Measurements from ENCODE around the gene ABCD1. TPM values are rescaled to one million over a fixed set of nuclear protein-coding genes. Genes with fewer than 3 reads are reported as not detected.
"Not testable (repeated sequence)": the region's sequence is repeated elsewhere in the genome, so short reads cannot be mapped to it uniquely, and the experiment has no call there.

ABCD1 gene
- polyA plus RNA-seq, 2 of the 4 experiments (the other 2 are of a cell fraction): 1.7 to 3.8 TPM

GRCh38 chrX:153741446-153741845 is 16.8 kb downstream of the ABCD1 start:
- ATAC-seq: no peak

GRCh38 chrX:153742111-153742510 is 17.5 kb downstream of the ABCD1 start:
- 91% methylated on average over 6 of the region's 14 CpGs for WGBS (ENCODE audit: missing lambda C conversion rate)
- H3K4me2 ChIP-seq; DNase-seq (ENCODE audit: low read depth in 1 of 2, low spot score in 1 of 2); H3K4me1 ChIP-seq; H3K4me3 ChIP-seq; H3K9me3 ChIP-seq; CTCF ChIA-PET; FAIRE-seq; ATAC-seq; POLR2A ChIA-PET; H3K27ac ChIP-seq: not testable (repeated sequence)

More at GRCh38 chrX:153741446-153741845, 16.8 kb downstream of the ABCD1 start:
- 86% methylated on average over 5 of the region's 14 CpGs for WGBS (ENCODE audit: missing lambda C conversion rate)
- Histone ChIP-seq H3K4me3 (no peak overlapping the region), H3K4me2 (no peak overlapping the region), H3K9me3 (no peaks in the 10 kb centered on the region), H3K4me1 (no peaks in the 10 kb centered on the region), H3K27ac (no peak overlapping the region)
- ChIA-PET POLR2A (no interaction called here), CTCF (no interaction called here)
- DNase-seq (ENCODE audit: low read depth in 1 of 2, low spot score in 1 of 2) (no peak), FAIRE-seq (no peak)
- TF ChIP-seq ZSCAN20 (CRISPR knock-in tag; IDR thresholded peaks at IDR 0.05): no peak
- TF ChIP-seq EHMT2 (IDR thresholded peaks at IDR 0.05; ENCODE audit: low read depth): no peak
- TF ChIP-seq FOXS1 (CRISPR knock-in tag; IDR thresholded peaks at IDR 0.05): no peak
- no peak for TF ChIP-seq RNF2 (IDR thresholded peaks at IDR 0.05; ENCODE audit: borderline replicate concordance, low read depth)
- no peak for TF ChIP-seq MYC (IDR thresholded peaks at IDR 0.05; ENCODE audit: borderline replicate concordance, low read length)
- no peak for TF ChIP-seq EP300 (IDR thresholded peaks at IDR 0.05)
- no peak for TF ChIP-seq HMGXB4 (CRISPR knock-in tag; IDR thresholded peaks at IDR 0.05; ENCODE audit: borderline replicate concordance)
- TF ChIP-seq, protein P1, sequence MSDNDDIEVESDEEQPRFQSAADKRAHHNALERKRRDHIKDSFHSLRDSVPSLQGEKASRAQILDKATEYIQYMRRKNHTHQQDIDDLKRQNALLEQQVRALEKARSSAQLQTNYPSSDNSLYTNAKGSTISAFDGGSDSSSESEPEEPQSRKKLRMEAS (IDR thresholded peaks at IDR 0.05): no peak
- no peak for TF ChIP-seq HEYL (CRISPR knock-in tag; IDR thresholded peaks at IDR 0.05)
- TF ChIP-seq TP53 (CRISPR knock-in tag; IDR thresholded peaks at IDR 0.05): no peak
- TF ChIP-seq E2F6 (IDR thresholded peaks at IDR 0.05; ENCODE audit: borderline replicate concordance, low read depth): no peak
- TF ChIP-seq CBX8 (IDR thresholded peaks at IDR 0.05): no peak

GRCh38 chrX:153742796-153743467 is 18.3 kb downstream of the ABCD1 start:
- H3K9me3 ChIP-seq; POLR2A ChIA-PET; DNase-seq (ENCODE audit: low read depth in 1 of 2, low spot score in 1 of 2); H3K4me3 ChIP-seq; CTCF ChIA-PET; FAIRE-seq; H3K4me1 ChIP-seq; ATAC-seq; H3K27ac ChIP-seq; H3K4me2 ChIP-seq: not testable (repeated sequence)
- 90% methylated on average over 9 of the region's 32 CpGs for WGBS (ENCODE audit: missing lambda C conversion rate)

DNA sequence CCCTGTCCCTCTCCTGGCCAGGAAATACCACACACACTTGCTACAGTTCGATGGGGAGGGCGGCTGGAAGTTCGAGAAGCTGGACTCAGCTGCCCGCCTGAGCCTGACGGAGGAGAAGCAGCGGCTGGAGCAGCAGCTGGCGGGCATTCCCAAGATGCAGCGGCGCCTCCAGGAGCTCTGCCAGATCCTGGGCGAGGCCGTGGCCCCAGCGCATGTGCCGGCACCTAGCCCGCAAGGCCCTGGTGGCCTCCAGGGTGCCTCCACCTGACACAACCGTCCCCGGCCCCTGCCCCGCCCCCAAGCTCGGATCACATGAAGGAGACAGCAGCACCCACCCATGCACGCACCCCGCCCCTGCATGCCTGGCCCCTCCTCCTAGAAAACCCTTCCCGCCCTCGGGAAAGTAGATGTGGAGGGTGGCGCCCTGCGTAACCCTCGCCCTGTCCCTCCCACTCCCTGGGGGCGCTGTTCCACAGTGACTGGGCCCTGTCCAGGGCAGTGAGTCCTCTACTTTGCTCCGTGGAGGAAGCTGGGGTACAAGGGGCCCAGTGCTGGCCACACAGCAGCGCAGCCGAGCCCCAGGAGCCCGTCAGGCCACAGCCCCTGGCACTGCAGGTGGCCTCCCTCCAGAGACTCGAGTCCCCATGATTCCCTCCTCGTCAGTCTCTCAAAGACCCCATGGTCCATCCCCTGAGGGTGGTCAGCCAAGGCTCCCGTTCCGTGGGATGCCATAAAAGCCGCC is 19.0 kb downstream of the ABCD1 start:
- 95% methylated on average over 6 of the region's 35 CpGs for WGBS (ENCODE audit: missing lambda C conversion rate)
- DNase-seq (ENCODE audit: low read depth in 1 of 2, low spot score in 1 of 2); ATAC-seq; FAIRE-seq; H3K4me3 ChIP-seq; H3K9me3 ChIP-seq; H3K4me1 ChIP-seq; POLR2A ChIA-PET; H3K27ac ChIP-seq: not testable (repeated sequence)
- H3K4me2 ChIP-seq: peak overlapping the region; percentile 56
- CTCF ChIA-PET: interaction anchor here (0.7 to 1.1 kb wide), 3 partner anchors 9 to 20 kb away, joined by 3 to 4 read pairs (median 4); no protein-coding TSS in a partner anchor

Data from A549 (cell line).